ENCODE data around the gene ADGRG1.

Gene ADGRG1

GRCh38 chr16:57621521-57622271 lies 6.7 kb upstream of the ADGRG1 start:
- DNase-seq: no peak

- no peak for DNase-seq
These were observed 5.8 kb upstream of the ADGRG1 start for GRCh38 chr16:57622361-57623250.

- no peak for DNase-seq
These were observed 5.0 kb upstream of the ADGRG1 start for GRCh38 chr16:57623251-57624043.

GRCh38 chr16:57624044-57624688 lies 4.3 kb upstream of the ADGRG1 start:
- DNase-seq: no peak

GRCh38 chr16:57624806-57625500 lies 3.5 kb upstream of the ADGRG1 start:
- no peak for DNase-seq

- no peak for DNase-seq
These were observed 1.8 kb upstream of the ADGRG1 start for GRCh38 chr16:57626420-57627170.

- no peak for DNase-seq
These were observed 1.1 kb upstream of the ADGRG1 start for GRCh38 chr16:57627184-57627871.

- no peak for DNase-seq
These were observed 408 bp downstream of the ADGRG1 start for GRCh38 chr16:57628783-57629293.

GRCh38 chr16:57629516-57630406 lies 1.3 kb downstream of the ADGRG1 start:
- no peak for DNase-seq

- no peak for DNase-seq
These were observed 2.0 kb downstream of the ADGRG1 start for GRCh38 chr16:57630407-57630797.

- no peak for DNase-seq
These were observed 2.8 kb downstream of the ADGRG1 start for GRCh38 chr16:57630931-57631845.

- no peak for DNase-seq
These were observed 4.1 kb downstream of the ADGRG1 start for GRCh38 chr16:57632568-57632967.

GRCh38 chr16:57633383-57634064 lies 5.1 kb downstream of the ADGRG1 start:
- DNase-seq: no peak

- no peak for DNase-seq
These were observed 5.7 kb downstream of the ADGRG1 start for GRCh38 chr16:57634171-57634570.

GRCh38 chr16:57635266-57636097 lies 7.1 kb downstream of the ADGRG1 start:
- DNase-seq: no peak

GRCh38 chr16:57636184-57636583 lies 7.8 kb downstream of the ADGRG1 start:
- no peak for DNase-seq

- no peak for DNase-seq
These were observed 8.6 kb downstream of the ADGRG1 start for GRCh38 chr16:57637020-57637419.
